ENCODE results near the gene SSBP4. TPM values are rescaled to one million over a fixed set of nuclear protein-coding genes. Genes with fewer than 3 reads are reported as not detected.

SSBP4 gene
- total and polyA plus RNA-seq, 9 of the 15 experiments (the other 6 are each of a cell fraction or from before 2014, with no cell fraction given) = 1.1 to 189 (median 39.0) TPM

DNA sequence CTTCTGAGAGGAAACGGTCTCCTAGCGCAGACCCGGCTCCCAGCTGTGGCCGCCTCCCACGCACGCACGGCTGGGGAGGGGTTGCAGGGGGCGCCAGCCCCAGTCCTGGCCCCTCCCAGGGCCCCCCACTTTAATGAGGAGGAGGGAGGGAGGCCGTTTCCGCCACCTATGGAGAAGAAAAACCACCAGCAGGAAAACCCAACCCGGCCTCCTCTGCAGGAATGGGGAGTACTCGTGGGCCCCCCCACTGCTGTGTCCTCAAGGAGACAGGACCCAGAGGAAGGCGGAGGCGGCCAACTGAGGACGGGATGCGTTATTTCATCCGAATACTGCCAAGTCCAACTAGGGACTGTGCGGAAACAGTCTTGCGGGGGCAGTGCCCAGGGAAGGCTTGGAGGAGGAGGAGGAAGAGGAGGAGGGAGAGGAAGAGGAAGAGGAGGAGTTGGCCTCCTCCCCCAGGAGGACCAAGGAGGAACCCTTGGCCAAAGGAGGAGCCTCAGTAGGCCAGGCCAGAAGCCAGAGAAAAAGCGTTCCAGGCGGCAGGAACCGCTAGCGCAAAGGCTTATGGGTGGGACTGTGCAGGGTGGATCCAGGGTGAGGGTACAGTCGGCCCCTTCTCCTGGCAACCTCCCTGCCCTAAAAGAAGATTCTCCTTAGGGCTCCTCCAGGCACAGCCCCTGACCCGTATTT lies 3.9 kb upstream of the SSBP4 start (continued):
- TF ChIP-seq AFF1 (IDR thresholded peaks at IDR 0.05; ENCODE audit: low read depth in 1 of 2, partially characterized antibody in 2 of 2) (peak; percentile 59 to 60), NCOA2 (IDR thresholded peaks at IDR 0.05; ENCODE audit: partially characterized antibody in 2 of 2) (no peak), PML (IDR thresholded peaks at IDR 0.05; ENCODE audit: low read length) (no peak; the same call in 1 of the 2 replicates), ATF7 (IDR thresholded peaks at IDR 0.05) (peak; percentile 37; the same call in 1 of the 2 replicates), COPS2 (conservative IDR thresholded peaks at IDR 0.05) (no peak), ZNF699 (CRISPR knock-in tag; IDR thresholded peaks at IDR 0.05; ENCODE audit: insufficient replicate concordance) (no peak), ZBTB2 (IDR thresholded peaks at IDR 0.05) (peak; percentile 90), RB1 (IDR thresholded peaks at IDR 0.05; ENCODE audit: low read depth) (0 out of 2 replicates have a peak, but pooled peaks have one; percentile 3), GATAD2A (IDR thresholded peaks at IDR 0.05) (peak; percentile 97; the same call in 1 of the 2 replicates), HOXB6 (CRISPR knock-in tag; IDR thresholded peaks at IDR 0.05; ENCODE audit: borderline replicate concordance) (no peak)
- TF ChIP-seq, protein P1, sequence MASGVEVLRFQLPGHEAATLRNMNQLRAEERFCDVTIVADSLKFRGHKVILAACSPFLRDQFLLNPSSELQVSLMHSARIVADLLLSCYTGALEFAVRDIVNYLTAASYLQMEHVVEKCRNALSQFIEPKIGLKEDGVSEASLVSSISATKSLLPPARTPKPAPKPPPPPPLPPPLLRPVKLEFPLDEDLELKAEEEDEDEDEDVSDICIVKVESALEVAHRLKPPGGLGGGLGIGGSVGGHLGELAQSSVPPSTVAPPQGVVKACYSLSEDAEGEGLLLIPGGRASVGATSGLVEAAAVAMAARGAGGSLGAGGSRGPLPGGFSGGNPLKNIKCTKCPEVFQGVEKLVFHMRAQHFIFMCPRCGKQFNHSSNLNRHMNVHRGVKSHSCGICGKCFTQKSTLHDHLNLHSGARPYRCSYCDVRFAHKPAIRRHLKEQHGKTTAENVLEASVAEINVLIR (CRISPR knock-in tag; IDR thresholded peaks at IDR 0.05) = no peak; the same call in 1 of the 2 replicates
- TF ChIP-seq, protein P2, sequence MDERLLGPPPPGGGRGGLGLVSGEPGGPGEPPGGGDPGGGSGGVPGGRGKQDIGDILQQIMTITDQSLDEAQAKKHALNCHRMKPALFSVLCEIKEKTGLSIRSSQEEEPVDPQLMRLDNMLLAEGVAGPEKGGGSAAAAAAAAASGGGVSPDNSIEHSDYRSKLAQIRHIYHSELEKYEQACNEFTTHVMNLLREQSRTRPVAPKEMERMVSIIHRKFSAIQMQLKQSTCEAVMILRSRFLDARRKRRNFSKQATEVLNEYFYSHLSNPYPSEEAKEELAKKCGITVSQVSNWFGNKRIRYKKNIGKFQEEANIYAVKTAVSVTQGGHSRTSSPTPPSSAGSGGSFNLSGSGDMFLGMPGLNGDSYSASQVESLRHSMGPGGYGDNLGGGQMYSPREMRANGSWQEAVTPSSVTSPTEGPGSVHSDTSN (CRISPR knock-in tag; IDR thresholded peaks at IDR 0.05; ENCODE audit: low read depth) = no peak
- TF ChIP-seq, protein P2 (tag; conservative IDR thresholded peaks at IDR 0.05; ENCODE audit: low read depth) = 0 out of 2 replicates have a peak, but pooled peaks have one; percentile 18
- TF ChIP-seq, protein P3, sequence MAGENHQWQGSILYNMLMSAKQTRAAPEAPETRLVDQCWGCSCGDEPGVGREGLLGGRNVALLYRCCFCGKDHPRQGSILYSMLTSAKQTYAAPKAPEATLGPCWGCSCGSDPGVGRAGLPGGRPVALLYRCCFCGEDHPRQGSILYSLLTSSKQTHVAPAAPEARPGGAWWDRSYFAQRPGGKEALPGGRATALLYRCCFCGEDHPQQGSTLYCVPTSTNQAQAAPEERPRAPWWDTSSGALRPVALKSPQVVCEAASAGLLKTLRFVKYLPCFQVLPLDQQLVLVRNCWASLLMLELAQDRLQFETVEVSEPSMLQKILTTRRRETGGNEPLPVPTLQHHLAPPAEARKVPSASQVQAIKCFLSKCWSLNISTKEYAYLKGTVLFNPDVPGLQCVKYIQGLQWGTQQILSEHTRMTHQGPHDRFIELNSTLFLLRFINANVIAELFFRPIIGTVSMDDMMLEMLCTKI (IDR thresholded peaks at IDR 0.05; ENCODE audit: partially characterized antibody) = no peak

All from K562 (cell line).